H1 (cell line): ENCODE results near the gene CMTM2. TPM values are rescaled to one million over a fixed set of nuclear protein-coding genes. Genes with fewer than 3 reads are reported as not detected.

ENCODE experiments used
- CTCF ChIA-PET: fragments of 300-600 bp; sonication (Branson Sonifier 250); formaldehyde crosslinking; loops from one replicate; lab custom pipeline; 2021; ENCODE audit not compliant: partially characterized antibody; lab: Charles Lee
- POLR2A ChIA-PET: fragments of 300-600 bp; sonication (Branson Sonifier 250); formaldehyde crosslinking; loops from one replicate; lab custom pipeline; 2021; ENCODE audit warnings: inconsistent platforms; ENCODE audit not compliant: partially characterized antibody; lab: Charles Lee
- DNase-seq, 2 experiments: peaks; one replicate each; pipeline versions ENCODE4 v3.0.0 to v3.0.0-alpha.2; 2010 to 2022; ENCODE audit warnings: low spot score in 2 of 2, low read depth in 1 of 2, mixed read lengths in 1 of 2
- FAIRE-seq: peaks from 2 replicates; lab custom pipeline; 2011; peaks lifted over from hg19 to GRCh38; lab: Jason Lieb, UNC
- H2AFZ ChIP-seq: 2 replicates; pipeline ENCODE4 v1.8.1; 2012; ENCODE audit warnings: low read length, inconsistent platforms
- H2AK5ac ChIP-seq: 2 replicates; pipeline ENCODE4 v1.6.1; 2013; ENCODE audit warnings: low read depth, low read length
- H2BK120ac ChIP-seq: replicated peaks from 2 replicates; pipeline ENCODE3; 2013; ENCODE audit warnings: low read depth, low read length, inconsistent platforms
- H2BK12ac ChIP-seq: 2 replicates; pipeline ENCODE4 v1.6.1; 2013; ENCODE audit warnings: low read depth, low read length
- H2BK15ac ChIP-seq: 2 replicates; pipeline ENCODE4 v1.6.1; 2013; ENCODE audit warnings: low read length
- H2BK20ac ChIP-seq: 2 replicates; pipeline ENCODE4 v1.6.1; 2013; ENCODE audit warnings: low read length
- H2BK5ac ChIP-seq: 2 replicates; pipeline ENCODE4 v1.6.1; 2013; ENCODE audit warnings: low read depth, low read length
- H3K14ac ChIP-seq: 2 replicates; pipeline ENCODE4 v1.6.1; 2013; ENCODE audit warnings: inconsistent platforms; ENCODE audit not compliant: insufficient read length
- H3K18ac ChIP-seq: 2 replicates; pipeline ENCODE4 v1.6.1; 2013; ENCODE audit warnings: low read length; ENCODE audit errors: extremely low read depth
- H3K23ac ChIP-seq: 2 replicates; pipeline ENCODE4 v1.6.1; 2013; ENCODE audit warnings: inconsistent platforms; ENCODE audit not compliant: insufficient read length
- H3K23me2 ChIP-seq: 2 replicates; pipeline ENCODE4 v1.6.1; 2013; ENCODE audit warnings: low read depth, low read length
- H3K27ac ChIP-seq: 2 replicates; pipeline ENCODE4 v1.6.1; 2011; ENCODE audit warnings: low read depth, low read length, inconsistent platforms
- H3K27me3 ChIP-seq, 4 experiments: replicated peaks in 1 of 4; 1 replicate in 1 of 4; 2 replicates in 3 of 4; pipeline versions ENCODE4 v1.6.1 to v1.8.1; 2011 to 2013; ENCODE audit warnings: low read length in 3 of 4, mild to moderate bottlenecking in 3 of 4, inconsistent platforms in 2 of 4, mixed read lengths in 2 of 4, moderate library complexity in 1 of 4; ENCODE audit not compliant: control insufficient read depth in 3 of 4, insufficient read depth in 3 of 4; ENCODE audit errors: extremely low read depth in 1 of 4
- H3K36me3 ChIP-seq, 4 experiments: 2 replicates each; pipeline versions ENCODE4 v1.6.1 to v1.8.1; 2011 to 2013; ENCODE audit warnings: mild to moderate bottlenecking in 4 of 4, low read length in 3 of 4, moderate library complexity in 2 of 4, control low read depth in 1 of 4, inconsistent platforms in 1 of 4; ENCODE audit not compliant: insufficient read depth in 4 of 4, control insufficient read depth in 2 of 4
- H3K4ac ChIP-seq: replicated peaks from 2 replicates; pipeline ENCODE3; 2013; ENCODE audit warnings: low read length, low read depth, mixed read lengths, inconsistent platforms; ENCODE audit not compliant: insufficient read length
- H3K4me1 ChIP-seq, 4 experiments: replicated peaks in 1 of 4; 1 replicate in 1 of 4; 2 replicates in 3 of 4; pipeline versions ENCODE4 v1.6.1 to v1.8.1; 2011 to 2013; ENCODE audit warnings: low read length in 3 of 4, inconsistent platforms in 2 of 4, mixed read lengths in 1 of 4; ENCODE audit not compliant: insufficient read depth in 4 of 4, control insufficient read depth in 3 of 4
- H3K4me2 ChIP-seq, 2 experiments: 2 replicates each; pipeline versions ENCODE4 v1.6.1 to v1.8.1; 2011 to 2013; ENCODE audit warnings: low read depth in 2 of 2, low read length in 2 of 2, control low read depth in 1 of 2, inconsistent platforms in 1 of 2, mild to moderate bottlenecking in 1 of 2; ENCODE audit not compliant: insufficient read depth in 1 of 2
- H3K4me3 ChIP-seq, 4 experiments: fragments of 200-600, 300-600 bp in 1 of 4; sonication (generic), shearing (Covaris generic), sonication (Bioruptor Twin) in 1 of 4; 2 replicates each; pipeline versions ENCODE4 v1.5.1 to v1.8.1; 2011 to 2016; ENCODE audit warnings: low read length in 4 of 4, low read depth in 3 of 4, control low read depth in 2 of 4, inconsistent platforms in 2 of 4, mild to moderate bottlenecking in 2 of 4, mixed read lengths in 1 of 4, moderate library complexity in 1 of 4; ENCODE audit not compliant: insufficient read depth in 2 of 4; ENCODE audit errors: extremely low read depth in 1 of 4
- H3K56ac ChIP-seq: replicated peaks from 2 replicates; pipeline ENCODE3; 2013; ENCODE audit warnings: low read depth, mild to moderate bottlenecking, mixed read lengths, low read length, inconsistent platforms; ENCODE audit not compliant: insufficient read length
- H3K79me1 ChIP-seq: 2 replicates; pipeline ENCODE4 v1.6.1; 2013; ENCODE audit warnings: low read depth, low read length, control low read depth
- H3K79me2 ChIP-seq, 2 experiments: 2 replicates each; pipeline versions ENCODE4 v1.6.1 to v1.8.1; 2012 to 2013; ENCODE audit warnings: low read length in 2 of 2, mild to moderate bottlenecking in 2 of 2, inconsistent platforms in 1 of 2; ENCODE audit not compliant: insufficient read depth in 2 of 2, control insufficient read depth in 1 of 2
- H3K9ac ChIP-seq, 4 experiments: replicated peaks in 1 of 4; 1 replicate in 1 of 4; 2 replicates in 3 of 4; pipeline versions ENCODE4 v1.6.1 to v1.8.1; 2011 to 2013; ENCODE audit warnings: low read depth in 3 of 4, low read length in 3 of 4, control low read depth in 2 of 4, mild to moderate bottlenecking in 2 of 4, moderate library complexity in 2 of 4, inconsistent platforms in 1 of 4; ENCODE audit errors: extremely low read depth in 1 of 4
- H3K9me3 ChIP-seq, 2 experiments: 2 replicates each; pipeline versions ENCODE4 v1.6.1 to v1.8.1; 2012 to 2013; ENCODE audit warnings: mild to moderate bottlenecking in 2 of 2, moderate library complexity in 2 of 2, control low read depth in 1 of 2, inconsistent platforms in 1 of 2, low read depth in 1 of 2, low read length in 1 of 2, mixed read lengths in 1 of 2; ENCODE audit not compliant: insufficient read depth in 2 of 2
- H4K20me1 ChIP-seq, 2 experiments: replicated peaks in 1 of 2; 2 replicates each; pipeline versions ENCODE3 to v1.8.1; 2011 to 2013; ENCODE audit warnings: inconsistent platforms in 2 of 2, low read length in 2 of 2, mild to moderate bottlenecking in 1 of 2; ENCODE audit not compliant: insufficient read depth in 2 of 2, control insufficient read depth in 1 of 2
- H4K5ac ChIP-seq: 2 replicates; pipeline ENCODE4 v1.6.1; 2013; ENCODE audit warnings: low read length, low read depth, mixed read lengths, inconsistent platforms; ENCODE audit not compliant: insufficient read length
- H4K8ac ChIP-seq: 2 replicates; pipeline ENCODE4 v1.8.0; 2013; ENCODE audit warnings: mild to moderate bottlenecking, moderate library complexity, low read length, inconsistent platforms; ENCODE audit not compliant: insufficient read depth; ENCODE audit errors: extremely low read depth
- H4K91ac ChIP-seq: replicated peaks from 2 replicates; pipeline ENCODE3; 2013; ENCODE audit warnings: low read length, mixed read lengths, inconsistent platforms; ENCODE audit not compliant: insufficient read length
- CHD2 ChIP-seq: IDR thresholded peaks from 2 replicates; pipeline ENCODE4 v1.6.1; 2012; ENCODE audit warnings: low read length, improper control_type of control experiment
- HDAC2 ChIP-seq, 2 experiments: fragments of 300-600 bp in 1 of 2; sonication (generic) in 1 of 2; IDR thresholded peaks; 2 replicates each; pipeline ENCODE4 v1.6.1; 2011 to 2012; ENCODE audit warnings: low read depth in 2 of 2, low read length in 2 of 2, mild to moderate bottlenecking in 2 of 2, moderate library complexity in 2 of 2, borderline replicate concordance in 1 of 2, inconsistent platforms in 1 of 2
- JUN ChIP-seq: IDR thresholded peaks from 2 replicates; pipeline ENCODE4 v1.6.1; 2011; ENCODE audit warnings: low read depth, mild to moderate bottlenecking, improper control_type of control experiment, low read length
- MAFK ChIP-seq: IDR thresholded peaks from 2 replicates; pipeline ENCODE4 v1.6.1; 2012; ENCODE audit warnings: low read depth, mild to moderate bottlenecking, improper control_type of control experiment, low read length
- NANOG ChIP-seq: IDR thresholded peaks from 2 replicates; pipeline ENCODE4 v1.6.1; 2011; ENCODE audit warnings: low read length, low read depth, mild to moderate bottlenecking, inconsistent platforms; ENCODE audit not compliant: insufficient read depth, poor library complexity, severe bottlenecking
- PHF8 ChIP-seq: fragments of 200-600 bp; sonication (generic); conservative IDR thresholded peaks from 2 replicates; pipeline ENCODE4 v1.7.1; 2012; ENCODE audit warnings: low read depth, mild to moderate bottlenecking, inconsistent platforms, low read length, moderate library complexity
- POU5F1 ChIP-seq: IDR thresholded peaks from 2 replicates; pipeline ENCODE4 v1.6.1; 2011; ENCODE audit warnings: low read depth, mild to moderate bottlenecking, low read length, moderate library complexity
- RAD21 ChIP-seq, 2 experiments: IDR thresholded peaks in 1 of 2; conservative IDR thresholded peaks in 1 of 2; 2 replicates each; pipeline ENCODE4 v1.6.1; 2011; ENCODE audit warnings: low read depth in 2 of 2, low read length in 2 of 2, improper control_type of control experiment in 1 of 2, inconsistent platforms in 1 of 2, mild to moderate bottlenecking in 1 of 2, moderate library complexity in 1 of 2
- SIN3A ChIP-seq, 2 experiments: IDR thresholded peaks in 1 of 2; conservative IDR thresholded peaks in 1 of 2; 2 replicates each; pipeline ENCODE4 v1.6.1; 2011 to 2012; ENCODE audit warnings: low read length in 2 of 2, improper control_type of control experiment in 1 of 2, low read depth in 1 of 2, mild to moderate bottlenecking in 1 of 2
- WGBS, 2 experiments: shearing (Covaris generic) in 1 of 2; methylation state at CpG; one replicate each; pipeline versions ENCODE4 v1.1.6 to v1.1.7; 2013 to 2015; ENCODE audit warnings: low lambda C conversion rate in 2 of 2, mixed read lengths in 2 of 2, inconsistent platforms in 1 of 2, low coverage in 1 of 2, missing lambda C conversion rate in 1 of 2; ENCODE audit not compliant: insufficient replicate concordance in 2 of 2, insufficient coverage in 1 of 2, insufficient read length in 1 of 2; ENCODE audit errors: extremely low coverage in 1 of 2, missing lambda C conversion rate in 1 of 2; 5-methylcytosine and 5-hydroxymethylcytosine counted together
- polyA plus RNA-seq, 7 experiments: library from polyadenylated mRNA; depleted of rRNA in 3 of 7; stranded (reverse) in 5 of 7; unstranded in 2 of 7; fragments of >200 nt in 5 of 7; fragments of 200-250 nt in 2 of 7; gene quantifications; 1 replicate in 5 of 7; 2 replicates in 1 of 7; 4 replicates in 1 of 7; pipeline versions ENCODE4 v1.2.1 to v1.2.3, GENCODE V29; 2011 to 2013; ENCODE audit warnings: missing spikeins in 2 of 7, mixed read lengths in 2 of 7
- total RNA-seq: library from RNA; stranded (reverse); fragmentation: NEBNext Ultra II Directional; extraction: Animal tissue kit (Norgen Biotek cat#: 25700); gene quantifications from 2 replicates; pipeline ENCODE4 v1.2.1, GENCODE V29; 2021
- TF ChIP-seq, protein P1 (sequence below): IDR thresholded peaks from 2 replicates; pipeline ENCODE4 v1.6.1; 2011; ENCODE audit warnings: low read length, improper control_type of control experiment

Gene CMTM2
- total and polyA plus RNA-seq, 2 of the 8 experiments (the other 6 are each of a cell fraction or from before 2014, with no cell fraction given): not detected

DNA sequence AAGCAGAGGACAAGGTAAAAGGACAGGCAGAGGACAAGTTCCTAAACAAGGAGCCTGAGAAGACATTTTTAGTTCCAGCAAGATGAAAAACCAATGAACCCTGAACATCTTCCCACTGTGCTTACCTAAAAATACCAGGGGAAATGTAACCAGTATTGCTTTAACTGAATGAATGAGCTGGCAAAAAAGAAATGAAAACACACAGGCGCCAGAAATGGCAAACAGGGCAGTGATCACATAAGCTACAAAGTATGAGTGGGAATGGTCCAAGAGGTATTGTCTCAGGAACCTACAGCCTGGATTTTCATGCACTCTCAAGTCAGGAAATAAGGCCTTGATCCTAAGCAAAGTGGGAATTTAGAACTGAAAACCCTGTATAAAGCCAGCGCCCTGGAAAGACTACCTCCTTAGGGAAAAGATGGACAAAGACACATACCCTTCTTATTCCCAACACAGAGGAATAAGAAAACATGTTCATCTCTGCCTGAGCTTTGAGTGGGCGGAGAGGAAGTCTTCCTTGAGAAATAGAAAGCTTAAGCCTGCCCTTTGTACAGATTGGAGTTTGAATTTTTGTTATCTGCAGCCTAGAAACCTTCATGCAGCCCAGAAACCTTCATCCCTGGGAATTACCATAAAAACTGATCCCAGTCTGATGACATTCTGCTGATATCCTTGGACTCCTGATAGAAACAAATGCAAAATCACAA lies 2.1 kb downstream of the CMTM2 start:
- Histone ChIP-seq H3K56ac (no peak overlapping the region), H3K36me3 (no peaks in the 10 kb centered on the region), H3K4me2 (0 out of 4 replicates have a peak overlapping the region, but pooled peaks of 1 of the 2 experiments have one; percentile 23), H2BK20ac (no peak overlapping the region), H3K4me3 (no peak overlapping the region), H2BK120ac (no peak overlapping the region), H4K5ac (no peak overlapping the region), H2BK12ac (no peak overlapping the region), H3K79me1 (no peaks in the 10 kb centered on the region), H4K20me1 (no peaks in the 10 kb centered on the region), H3K4me1 (peaks cover 0 to 11% (median 10%) of the 10 kb centered on the region in 4 experiments), H3K9ac (no peak overlapping the region), H2BK5ac (no peak overlapping the region), H3K4ac (no peak overlapping the region), H2AFZ (no peak overlapping the region), H3K27me3 (peaks cover 19 to 30% (median 27%) of the 10 kb centered on the region in 4 experiments), H3K23ac (no peak overlapping the region), H2BK15ac (no peak overlapping the region), H3K9me3 (no peaks in the 10 kb centered on the region), H2AK5ac (no peak overlapping the region), H3K79me2 (no peaks in the 10 kb centered on the region), H3K23me2 (peaks cover 4% of the 10 kb centered on the region), H3K18ac (no peak overlapping the region), H3K14ac (no peak overlapping the region), H3K27ac (no peak overlapping the region), H4K8ac (no peak overlapping the region), H4K91ac (no peak overlapping the region)
- ChIA-PET CTCF (interaction anchor here (0.7 to 4.7 kb wide), 12 partner anchors 8 to 239 kb away, joined by 3 to 30 read pairs (median 4); no protein-coding TSS in a partner anchor), POLR2A (interaction anchor here (0.9 kb wide), 1 partner anchor 17 kb away, joined by 4 read pairs; no protein-coding TSS in a partner anchor)
- 84% methylated on average over 3 of the region's 3 CpGs; no CpG with 5 or more reads in 1 of the 2 experiments for WGBS, 2 experiments
- no peak for DNase-seq
- no peak for FAIRE-seq
- no peak for TF ChIP-seq RAD21 (IDR thresholded peaks at IDR 0.05 in 1 of 2, conservative IDR thresholded peaks at IDR 0.05 in 1 of 2; ENCODE audit: low read depth in 2 of 2, low read length in 2 of 2)
- TF ChIP-seq NANOG: no peak
- TF ChIP-seq, protein P1, sequence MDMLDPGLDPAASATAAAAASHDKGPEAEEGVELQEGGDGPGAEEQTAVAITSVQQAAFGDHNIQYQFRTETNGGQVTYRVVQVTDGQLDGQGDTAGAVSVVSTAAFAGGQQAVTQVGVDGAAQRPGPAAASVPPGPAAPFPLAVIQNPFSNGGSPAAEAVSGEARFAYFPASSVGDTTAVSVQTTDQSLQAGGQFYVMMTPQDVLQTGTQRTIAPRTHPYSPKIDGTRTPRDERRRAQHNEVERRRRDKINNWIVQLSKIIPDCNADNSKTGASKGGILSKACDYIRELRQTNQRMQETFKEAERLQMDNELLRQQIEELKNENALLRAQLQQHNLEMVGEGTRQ: no peak
- no peak for TF ChIP-seq PHF8
- no peak for TF ChIP-seq JUN
- TF ChIP-seq MAFK: no peak
- TF ChIP-seq POU5F1: no peak
- TF ChIP-seq HDAC2 (IDR thresholded peaks at IDR 0.05; ENCODE audit: borderline replicate concordance in 1 of 2, low read depth in 2 of 2, low read length in 2 of 2): no peak
- no peak for TF ChIP-seq CHD2
- no peak for TF ChIP-seq SIN3A (conservative IDR thresholded peaks at IDR 0.05 in 1 of 2, IDR thresholded peaks at IDR 0.05 in 1 of 2; ENCODE audit: low read depth in 1 of 2, low read length in 2 of 2)
